GM12878 (cell line): ENCODE results near the gene PREX1. TPM values are rescaled to one million over a fixed set of nuclear protein-coding genes. Genes with fewer than 3 reads are reported as not detected.

ENCODE experiments used
- ASH2L ChIP-seq: fragments of 300-600, 200-600 bp; sonication (generic); IDR thresholded peaks from 2 replicates; pipeline ENCODE4 v1.6.1; 2017; ENCODE audit warnings: low read depth, mild to moderate bottlenecking, borderline replicate concordance
- CEBPB ChIP-seq, 2 experiments: fragments of 150-350 bp in 1 of 2; IDR thresholded peaks; 2 replicates each; pipeline ENCODE4 v1.6.1; 2012 to 2014; ENCODE audit warnings: low read depth in 2 of 2, low read length in 2 of 2, borderline replicate concordance in 1 of 2, inconsistent platforms in 1 of 2
- CREB1 ChIP-seq: IDR thresholded peaks from 2 replicates; pipeline ENCODE4 v1.6.1; 2012; ENCODE audit warnings: low read depth, mild to moderate bottlenecking, inconsistent platforms
- CREM ChIP-seq: IDR thresholded peaks from 2 replicates; pipeline ENCODE4 v1.6.1; 2014; ENCODE audit warnings: antibody characterized with exemption, low read depth
- DPF2 ChIP-seq: fragments of 450-650 bp; IDR thresholded peaks from 2 replicates; pipeline ENCODE4 v1.6.1; 2017; ENCODE audit warnings: mild to moderate bottlenecking
- EGR1 ChIP-seq, 2 experiments: IDR thresholded peaks; 1 replicate in 1 of 2; 2 replicates in 1 of 2; pipeline ENCODE4 v1.6.1; 2011 to 2012; ENCODE audit warnings: low read depth in 2 of 2, low read length in 2 of 2, borderline replicate concordance in 1 of 2, mild to moderate bottlenecking in 1 of 2, moderate library complexity in 1 of 2
- EZH2 ChIP-seq: IDR thresholded peaks from 2 replicates; pipeline ENCODE4 v1.6.1; 2012; ENCODE audit warnings: low read depth, mild to moderate bottlenecking, control low read depth, inconsistent platforms, low read length, borderline replicate concordance; ENCODE audit not compliant: control insufficient read depth
- FOS ChIP-seq: IDR thresholded peaks from 3 replicates; pipeline ENCODE4 v1.6.1; 2011; ENCODE audit warnings: borderline replicate concordance; ENCODE audit not compliant: insufficient read length; ENCODE audit errors: extremely low read depth
- GATAD2B ChIP-seq: fragments of 450-650 bp; conservative IDR thresholded peaks from 2 replicates; pipeline ENCODE4 v1.6.1; 2017; ENCODE audit warnings: low read depth, mild to moderate bottlenecking, moderate library complexity
- JUNB ChIP-seq: IDR thresholded peaks from 2 replicates; pipeline ENCODE4 v1.6.1; 2016; ENCODE audit warnings: antibody characterized with exemption, mild to moderate bottlenecking
- MEF2B ChIP-seq: fragments of 450-650 bp; IDR thresholded peaks from 2 replicates; pipeline ENCODE4 v1.6.1; 2018; ENCODE audit warnings: mild to moderate bottlenecking, moderate library complexity; ENCODE audit not compliant: partially characterized antibody, poor library complexity, severe bottlenecking
- POLR2A ChIP-seq: IDR thresholded peaks from 2 replicates; pipeline ENCODE4 v1.6.1; 2011; ENCODE audit warnings: low read depth, mild to moderate bottlenecking, low read length
- RB1 ChIP-seq: fragments of 450-650 bp; formaldehyde crosslinking; IDR thresholded peaks from 2 replicates; pipeline ENCODE4 v1.6.1; 2017; ENCODE audit warnings: mild to moderate bottlenecking, borderline replicate concordance
- RFX5 ChIP-seq: IDR thresholded peaks from 2 replicates; pipeline ENCODE4 v1.6.1; 2011; ENCODE audit warnings: low read depth, low read length, improper control_type of control experiment
- RUNX3 ChIP-seq: IDR thresholded peaks from 2 replicates; pipeline ENCODE4 v1.6.1; 2012; ENCODE audit warnings: low read length, inconsistent platforms
- SMAD5 ChIP-seq: IDR thresholded peaks from 2 replicates; pipeline ENCODE4 v1.6.1; 2016; ENCODE audit warnings: antibody characterized with exemption, low read depth
- SMARCA5 ChIP-seq: fragments of 450-650 bp; IDR thresholded peaks from 2 replicates; pipeline ENCODE4 v1.6.1; 2017; ENCODE audit warnings: mild to moderate bottlenecking
- SREBF2 ChIP-seq: IDR thresholded peaks from 2 replicates; pipeline ENCODE4 v1.6.1; 2012; ENCODE audit warnings: mild to moderate bottlenecking, low read length
- STAT1 ChIP-seq: fragments of 450-650 bp; conservative IDR thresholded peaks from 2 replicates; pipeline ENCODE4 v1.6.1; 2014; ENCODE audit warnings: antibody characterized with exemption, mild to moderate bottlenecking
- SUZ12 ChIP-seq: fragments of 200-600 bp; sonication (generic); IDR thresholded peaks from one replicate; pipeline ENCODE4 v1.6.1; 2018; ENCODE audit warnings: antibody characterized with exemption, mild to moderate bottlenecking; ENCODE audit not compliant: unreplicated experiment
- TCF7 ChIP-seq: IDR thresholded peaks from 2 replicates; pipeline ENCODE4 v1.6.1; 2014; ENCODE audit warnings: antibody characterized with exemption, borderline replicate concordance
- WRNIP1 ChIP-seq: IDR thresholded peaks from 2 replicates; pipeline ENCODE4 v1.6.1; 2011; ENCODE audit warnings: low read depth, low read length, improper control_type of control experiment, borderline replicate concordance
- ZNF622 ChIP-seq: fragments of 450-650 bp; IDR thresholded peaks from 2 replicates; pipeline ENCODE4 v1.6.1; 2017; ENCODE audit warnings: mild to moderate bottlenecking, inconsistent platforms
- ZSCAN29 ChIP-seq: fragments of 450-650 bp; IDR thresholded peaks from 2 replicates; pipeline ENCODE4 v1.6.1; 2017; ENCODE audit warnings: mild to moderate bottlenecking, moderate library complexity
- polyA plus RNA-seq, 11 experiments: library from polyadenylated mRNA; depleted of rRNA in 4 of 11; unstranded in 6 of 11; stranded (reverse) in 5 of 11; fragments of >200 nt; fragmentation: Nextera tagmentation in 4 of 11; fragmentation: Illumina TruSeq in 1 of 11; extraction: Ambion mirVana in 4 of 11; extraction: Trizol in 1 of 11; gene quantifications; 1 replicate in 1 of 11; 2 replicates in 10 of 11; pipeline versions ENCODE4 v1.2.1 to v1.2.3, GENCODE V29; 2011 to 2016; ENCODE audit warnings: inconsistent platforms in 2 of 11, missing spikeins in 2 of 11, low read depth in 1 of 11
- total RNA-seq, 4 experiments: library from RNA; depleted of rRNA in 3 of 4; stranded (reverse); fragments of >200 nt in 3 of 4; fragmentation: Illumina TruSeq in 1 of 4; extraction: Trizol in 1 of 4; gene quantifications; 2 replicates each; pipeline versions ENCODE4 v1.2.1 to v1.2.3, GENCODE V29; 2013 to 2021
- TF ChIP-seq, protein P1 (sequence below), 3 experiments: IDR thresholded peaks in 2 of 3; conservative IDR thresholded peaks in 1 of 3; 2 replicates each; pipeline ENCODE4 v1.5.1; 2011; ENCODE audit warnings: low read depth in 3 of 3, low read length in 3 of 3, mild to moderate bottlenecking in 3 of 3, control low read depth in 2 of 3, moderate library complexity in 2 of 3, inconsistent platforms in 1 of 3, mixed read lengths in 1 of 3; ENCODE audit not compliant: control insufficient read depth in 2 of 3, insufficient read depth in 1 of 3; ENCODE audit errors: extremely low read depth in 1 of 3
- TF ChIP-seq, protein P2 (sequence below): fragments of 150-350 bp; IDR thresholded peaks from 2 replicates; pipeline ENCODE4 v1.6.1; 2014; ENCODE audit warnings: mild to moderate bottlenecking, low read depth, low read length
- TF ChIP-seq, protein P3 (sequence below): fragments of 450-650 bp; IDR thresholded peaks from 2 replicates; pipeline ENCODE4 v1.6.1; 2017; ENCODE audit warnings: mild to moderate bottlenecking

The PREX1 gene
- total and polyA plus RNA-seq, 10 of the 15 experiments (the other 5 are each of a cell fraction or from before 2014, with no cell fraction given) = 2.6 to 114 (median 38.9) TPM

- TF ChIP-seq SUZ12 (no peak), EZH2 (no peak), ASH2L (peak; percentile 27; the same call in 1 of the 2 replicates), SREBF2 (no peak), MEF2B (peak; percentile 76), POLR2A (no peak), DPF2 (peak; percentile 96), GATAD2B (peak; percentile 72), RB1 (no peak; the same call in 1 of the 2 replicates), EGR1 (IDR thresholded peaks at IDR 0.05; ENCODE audit: borderline replicate concordance in 1 of 2, low read depth in 2 of 2, low read length in 2 of 2) (peak in 1 of 2 experiments; percentile 52; a peak in 1 of 3 replicates), STAT1 (no peak), CREB1 (peak; percentile 85), CREM (peak; percentile 98), JUNB (peak; percentile 99), RFX5 (no peak), ZNF622 (no peak), CEBPB (IDR thresholded peaks at IDR 0.05; ENCODE audit: borderline replicate concordance in 1 of 2, low read depth in 2 of 2, low read length in 2 of 2) (peak in 1 of 2 experiments; percentile 98; a peak in 2 of 4 replicates), SMAD5 (no peak), FOS (no peak), TCF7 (0 out of 2 replicates have a peak, but pooled peaks have one; percentile 40), RUNX3 (peak; percentile 98), WRNIP1 (no peak), ZSCAN29 (no peak), SMARCA5 (no peak)
- TF ChIP-seq, protein P1, sequence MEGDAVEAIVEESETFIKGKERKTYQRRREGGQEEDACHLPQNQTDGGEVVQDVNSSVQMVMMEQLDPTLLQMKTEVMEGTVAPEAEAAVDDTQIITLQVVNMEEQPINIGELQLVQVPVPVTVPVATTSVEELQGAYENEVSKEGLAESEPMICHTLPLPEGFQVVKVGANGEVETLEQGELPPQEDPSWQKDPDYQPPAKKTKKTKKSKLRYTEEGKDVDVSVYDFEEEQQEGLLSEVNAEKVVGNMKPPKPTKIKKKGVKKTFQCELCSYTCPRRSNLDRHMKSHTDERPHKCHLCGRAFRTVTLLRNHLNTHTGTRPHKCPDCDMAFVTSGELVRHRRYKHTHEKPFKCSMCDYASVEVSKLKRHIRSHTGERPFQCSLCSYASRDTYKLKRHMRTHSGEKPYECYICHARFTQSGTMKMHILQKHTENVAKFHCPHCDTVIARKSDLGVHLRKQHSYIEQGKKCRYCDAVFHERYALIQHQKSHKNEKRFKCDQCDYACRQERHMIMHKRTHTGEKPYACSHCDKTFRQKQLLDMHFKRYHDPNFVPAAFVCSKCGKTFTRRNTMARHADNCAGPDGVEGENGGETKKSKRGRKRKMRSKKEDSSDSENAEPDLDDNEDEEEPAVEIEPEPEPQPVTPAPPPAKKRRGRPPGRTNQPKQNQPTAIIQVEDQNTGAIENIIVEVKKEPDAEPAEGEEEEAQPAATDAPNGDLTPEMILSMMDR (IDR thresholded peaks at IDR 0.05 in 2 of 3, conservative IDR thresholded peaks at IDR 0.05 in 1 of 3; ENCODE audit: control insufficient read depth in 2 of 3, extremely low read depth in 1 of 3, insufficient read depth in 1 of 3, low read depth in 3 of 3, low read length in 3 of 3) = no peak
- TF ChIP-seq, protein P2, sequence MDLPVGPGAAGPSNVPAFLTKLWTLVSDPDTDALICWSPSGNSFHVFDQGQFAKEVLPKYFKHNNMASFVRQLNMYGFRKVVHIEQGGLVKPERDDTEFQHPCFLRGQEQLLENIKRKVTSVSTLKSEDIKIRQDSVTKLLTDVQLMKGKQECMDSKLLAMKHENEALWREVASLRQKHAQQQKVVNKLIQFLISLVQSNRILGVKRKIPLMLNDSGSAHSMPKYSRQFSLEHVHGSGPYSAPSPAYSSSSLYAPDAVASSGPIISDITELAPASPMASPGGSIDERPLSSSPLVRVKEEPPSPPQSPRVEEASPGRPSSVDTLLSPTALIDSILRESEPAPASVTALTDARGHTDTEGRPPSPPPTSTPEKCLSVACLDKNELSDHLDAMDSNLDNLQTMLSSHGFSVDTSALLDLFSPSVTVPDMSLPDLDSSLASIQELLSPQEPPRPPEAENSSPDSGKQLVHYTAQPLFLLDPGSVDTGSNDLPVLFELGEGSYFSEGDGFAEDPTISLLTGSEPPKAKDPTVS = no peak
- TF ChIP-seq, protein P3, sequence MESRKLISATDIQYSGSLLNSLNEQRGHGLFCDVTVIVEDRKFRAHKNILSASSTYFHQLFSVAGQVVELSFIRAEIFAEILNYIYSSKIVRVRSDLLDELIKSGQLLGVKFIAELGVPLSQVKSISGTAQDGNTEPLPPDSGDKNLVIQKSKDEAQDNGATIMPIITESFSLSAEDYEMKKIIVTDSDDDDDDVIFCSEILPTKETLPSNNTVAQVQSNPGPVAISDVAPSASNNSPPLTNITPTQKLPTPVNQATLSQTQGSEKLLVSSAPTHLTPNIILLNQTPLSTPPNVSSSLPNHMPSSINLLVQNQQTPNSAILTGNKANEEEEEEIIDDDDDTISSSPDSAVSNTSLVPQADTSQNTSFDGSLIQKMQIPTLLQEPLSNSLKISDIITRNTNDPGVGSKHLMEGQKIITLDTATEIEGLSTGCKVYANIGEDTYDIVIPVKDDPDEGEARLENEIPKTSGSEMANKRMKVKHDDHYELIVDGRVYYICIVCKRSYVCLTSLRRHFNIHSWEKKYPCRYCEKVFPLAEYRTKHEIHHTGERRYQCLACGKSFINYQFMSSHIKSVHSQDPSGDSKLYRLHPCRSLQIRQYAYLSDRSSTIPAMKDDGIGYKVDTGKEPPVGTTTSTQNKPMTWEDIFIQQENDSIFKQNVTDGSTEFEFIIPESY = peak; percentile 30; the same call in 1 of the 2 replicates
Measured at GRCh38 chr20:48738399-48739304, 89.1 kb downstream of the PREX1 start (continued).
